Fibroblast of lung (primary cell): ENCODE measurements around the gene FSD1L. TPM values are rescaled to one million over a fixed set of nuclear protein-coding genes. Genes with fewer than 3 reads are reported as not detected.
"Not testable (repeated sequence)": the region's sequence is repeated elsewhere in the genome, so short reads cannot be mapped to it uniquely, and the experiment has no call there.

ENCODE experiments used
- DNase-seq, 2 donors: peaks; one replicate each; pipeline versions ENCODE4 v3.0.0 to v3.0.0-alpha.2; 2010; ENCODE audit warnings: low read depth in 2 of 2
- H2AFZ ChIP-seq: 2 replicates; pipeline ENCODE4 v1.5.1; 2012; ENCODE audit warnings: low read length, control low read depth, inconsistent platforms
- H3K27ac ChIP-seq: 2 replicates; pipeline ENCODE4 v1.5.1; 2011; ENCODE audit warnings: low read length, control low read depth; ENCODE audit not compliant: insufficient read depth
- H3K27me3 ChIP-seq: 2 replicates; pipeline ENCODE4 v1.5.1; 2011; ENCODE audit warnings: mild to moderate bottlenecking, low read length; ENCODE audit not compliant: control insufficient read depth, insufficient read depth
- H3K36me3 ChIP-seq: 2 replicates; pipeline ENCODE4 v1.5.1; 2011; ENCODE audit warnings: low read length; ENCODE audit not compliant: control insufficient read depth, insufficient read depth
- H3K4me1 ChIP-seq: 2 replicates; pipeline ENCODE4 v1.5.1; 2011; ENCODE audit warnings: low read length; ENCODE audit not compliant: control insufficient read depth, insufficient read depth; ENCODE audit errors: extremely low read depth
- H3K4me2 ChIP-seq: 2 replicates; pipeline ENCODE4 v1.5.1; 2011; ENCODE audit warnings: low read length, control low read depth; ENCODE audit not compliant: insufficient read depth; ENCODE audit errors: extremely low read depth
- H3K4me3 ChIP-seq, 4 experiments: fragments of 200-600 bp in 1 of 4; sonication (generic) in 1 of 4; replicated peaks in 1 of 4; 2 replicates each; pipeline ENCODE4 v1.5.1; 2011 to 2016; ENCODE audit warnings: low read length in 4 of 4, low read depth in 3 of 4, mild to moderate bottlenecking in 3 of 4, control low read depth in 2 of 4, inconsistent platforms in 1 of 4, mixed read lengths in 1 of 4; ENCODE audit not compliant: insufficient read depth in 1 of 4; ENCODE audit errors: control extremely low read depth in 1 of 4
- H3K79me2 ChIP-seq: 2 replicates; pipeline ENCODE4 v1.5.1; 2012; ENCODE audit warnings: mild to moderate bottlenecking, low read length, inconsistent platforms; ENCODE audit not compliant: control insufficient read depth, insufficient read depth
- H3K9ac ChIP-seq: 2 replicates; pipeline ENCODE4 v1.5.1; 2011; ENCODE audit warnings: mild to moderate bottlenecking, low read length, control low read depth; ENCODE audit not compliant: insufficient read depth
- H3K9me3 ChIP-seq: 2 replicates; pipeline ENCODE4 v1.5.1; 2012; ENCODE audit warnings: low read depth, low read length; ENCODE audit not compliant: control insufficient read depth, insufficient read depth
- H4K20me1 ChIP-seq: 2 replicates; pipeline ENCODE4 v1.5.1; 2011; ENCODE audit warnings: low read length; ENCODE audit not compliant: control insufficient read depth, insufficient read depth; ENCODE audit errors: extremely low read depth
- CTCF ChIP-seq, 2 donors: IDR thresholded peaks in 1 of 2; conservative IDR thresholded peaks in 1 of 2; 1 replicate in 1 of 2; 2 replicates in 1 of 2; pipeline ENCODE4 v1.5.1; 2011 to 2012; ENCODE audit warnings: low read length in 2 of 2, control low read depth in 1 of 2, inconsistent platforms in 1 of 2, low read depth in 1 of 2, mild to moderate bottlenecking in 1 of 2
- EZH2 ChIP-seq: IDR thresholded peaks from 2 replicates; pipeline ENCODE4 v1.5.1; 2012; ENCODE audit warnings: low read length, control low read depth, mild to moderate bottlenecking; ENCODE audit errors: missing control alignments
- polyA plus RNA-seq, 2 donors: library from polyadenylated mRNA; depleted of rRNA in 1 of 2; stranded (reverse) in 1 of 2; unstranded in 1 of 2; fragments of >200 nt; gene quantifications; 2 replicates each; pipeline ENCODE4 v1.2.1, GENCODE V29; 2011 to 2012; ENCODE audit warnings: missing spikeins in 1 of 2
- total RNA-seq: library from RNA; depleted of rRNA; stranded (reverse); fragments of >200 nt; gene quantifications from 2 replicates; pipeline ENCODE4 v1.2.1, GENCODE V29; 2014

FSD1L gene
- total and polyA plus RNA-seq, 2 donors (not counting 1 experiment from before 2014, with no cell fraction given): 4.0 to 6.1 TPM

- Histone ChIP-seq H3K9ac (no peak overlapping the region), H3K79me2 (no peaks in the 10 kb centered on the region), H3K4me1 (peaks cover 5% of the 10 kb centered on the region), H3K36me3 (peaks cover 1% of the 10 kb centered on the region), H3K9me3 (no peaks in the 10 kb centered on the region), H2AFZ (no peak overlapping the region), H4K20me1 (no peaks in the 10 kb centered on the region), H3K27me3 (no peaks in the 10 kb centered on the region), H3K4me2 (no peak overlapping the region), H3K4me3 (no peak overlapping the region), H3K27ac (no peak overlapping the region)
- DNase-seq: no peak
- TF ChIP-seq CTCF (conservative IDR thresholded peaks at IDR 0.05 in 1 of 2, IDR thresholded peaks at IDR 0.05 in 1 of 2; ENCODE audit: low read depth in 1 of 2, low read length in 2 of 2) (no peak), EZH2 (no peak)
Observed at GRCh38 chr9:105511446-105511845, 63.6 kb downstream of the FSD1L start.

GRCh38 chr9:105515811-105516413, 68.1 kb downstream of the FSD1L start:
- Histone ChIP-seq H3K4me1 (no peaks in the 10 kb centered on the region), H3K36me3 (peaks cover 1% of the 10 kb centered on the region), H4K20me1 (no peaks in the 10 kb centered on the region), H3K9ac (no peak overlapping the region), H3K27ac (no peak overlapping the region), H3K9me3 (no peaks in the 10 kb centered on the region), H3K4me3 (no peak overlapping the region), H3K79me2 (no peaks in the 10 kb centered on the region), H2AFZ (no peak overlapping the region), H3K4me2 (no peak overlapping the region), H3K27me3 (no peaks in the 10 kb centered on the region)
- TF ChIP-seq CTCF (conservative IDR thresholded peaks at IDR 0.05 in 1 of 2, IDR thresholded peaks at IDR 0.05 in 1 of 2; ENCODE audit: low read depth in 1 of 2, low read length in 2 of 2) (no peak), EZH2 (no peak)
- no peak for DNase-seq

GRCh38 chr9:105519710-105520369, 72.0 kb downstream of the FSD1L start:
- H3K9ac ChIP-seq, H3K79me2 ChIP-seq, H3K27ac ChIP-seq, H3K9me3 ChIP-seq, H3K36me3 ChIP-seq, H3K27me3 ChIP-seq, H3K4me2 ChIP-seq, H2AFZ ChIP-seq, H4K20me1 ChIP-seq, H3K4me1 ChIP-seq, DNase-seq: not testable (repeated sequence)
- peak overlapping the region in 2 of 4 experiments; percentile 38 to 39 for H3K4me3 ChIP-seq

GRCh38 chr9:105520992-105521391, 73.2 kb downstream of the FSD1L start:
- H3K27me3 ChIP-seq, H3K4me2 ChIP-seq, H3K9me3 ChIP-seq, H3K79me2 ChIP-seq, H3K4me1 ChIP-seq, H4K20me1 ChIP-seq, H3K36me3 ChIP-seq, H3K9ac ChIP-seq, H3K4me3 ChIP-seq, H3K27ac ChIP-seq, H2AFZ ChIP-seq: not testable (repeated sequence)
- DNase-seq: peak in 1 of 2 donors; percentile 36

GRCh38 chr9:105522618-105523385, 75.0 kb downstream of the FSD1L start:
- not testable (repeated sequence) for H3K4me2 ChIP-seq, H3K79me2 ChIP-seq, H2AFZ ChIP-seq, H3K9me3 ChIP-seq, H3K27ac ChIP-seq, H3K4me3 ChIP-seq, H3K27me3 ChIP-seq, H3K4me1 ChIP-seq, H4K20me1 ChIP-seq, H3K9ac ChIP-seq, H3K36me3 ChIP-seq, DNase-seq
